LNCAP (cell line): ENCODE data around the gene SCAANT1.

Experiments used
- TF ChIP-seq, protein P1 (sequence below): fragments of 450-650 bp; IDR thresholded peaks from 2 replicates; pipeline ENCODE4 v1.5.1; 2017; ENCODE audit warnings: mild to moderate bottlenecking

SCAANT1 gene

DNA sequence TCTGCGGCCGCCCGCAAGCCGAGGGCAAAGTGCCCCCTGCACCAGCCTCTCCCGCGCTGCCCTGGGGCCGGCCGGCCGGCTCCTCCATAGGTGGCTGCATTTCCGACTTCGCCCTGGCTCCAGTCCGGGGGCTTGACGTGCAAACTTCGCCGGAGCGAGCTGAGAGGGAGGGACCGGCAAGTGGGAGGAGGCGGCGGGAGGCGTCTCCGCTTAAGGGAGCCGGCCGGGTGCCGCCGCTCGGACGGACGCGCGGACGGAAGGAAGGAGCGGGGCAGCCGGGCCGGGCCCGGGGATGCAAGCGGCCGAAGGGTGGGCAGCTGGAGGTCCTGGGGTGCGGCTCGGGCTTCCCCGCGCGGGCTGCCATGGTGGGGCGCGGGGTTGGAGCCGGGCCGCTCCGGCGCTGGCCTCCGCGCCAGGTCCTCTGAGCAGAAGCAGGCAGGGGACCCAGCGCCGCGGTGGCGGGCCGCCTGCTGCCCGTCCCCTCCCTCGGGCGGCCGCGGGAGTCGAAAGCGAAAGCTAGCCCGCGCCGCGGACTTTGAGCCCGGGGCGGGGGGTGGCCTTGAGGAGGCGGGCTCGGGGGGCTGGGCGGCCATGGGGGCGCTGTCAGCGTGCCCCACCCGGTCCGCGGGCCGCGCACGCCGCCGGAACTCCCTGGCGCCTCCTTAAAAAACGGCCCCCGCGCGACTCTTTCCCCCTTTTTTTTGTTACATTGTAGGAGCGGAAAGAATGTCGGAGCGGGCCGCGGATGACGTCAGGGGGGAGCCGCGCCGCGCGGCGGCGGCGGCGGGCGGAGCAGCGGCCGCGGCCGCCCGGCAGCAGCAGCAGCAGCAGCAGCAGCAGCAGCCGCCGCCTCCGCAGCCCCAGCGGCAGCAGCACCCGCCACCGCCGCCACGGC lies at the start of gene SCAANT1:
TSS of gene SCAANT1 (minus strand) at position 511 of the 895 bp plus-strand sequence.
- TF ChIP-seq, protein P1, sequence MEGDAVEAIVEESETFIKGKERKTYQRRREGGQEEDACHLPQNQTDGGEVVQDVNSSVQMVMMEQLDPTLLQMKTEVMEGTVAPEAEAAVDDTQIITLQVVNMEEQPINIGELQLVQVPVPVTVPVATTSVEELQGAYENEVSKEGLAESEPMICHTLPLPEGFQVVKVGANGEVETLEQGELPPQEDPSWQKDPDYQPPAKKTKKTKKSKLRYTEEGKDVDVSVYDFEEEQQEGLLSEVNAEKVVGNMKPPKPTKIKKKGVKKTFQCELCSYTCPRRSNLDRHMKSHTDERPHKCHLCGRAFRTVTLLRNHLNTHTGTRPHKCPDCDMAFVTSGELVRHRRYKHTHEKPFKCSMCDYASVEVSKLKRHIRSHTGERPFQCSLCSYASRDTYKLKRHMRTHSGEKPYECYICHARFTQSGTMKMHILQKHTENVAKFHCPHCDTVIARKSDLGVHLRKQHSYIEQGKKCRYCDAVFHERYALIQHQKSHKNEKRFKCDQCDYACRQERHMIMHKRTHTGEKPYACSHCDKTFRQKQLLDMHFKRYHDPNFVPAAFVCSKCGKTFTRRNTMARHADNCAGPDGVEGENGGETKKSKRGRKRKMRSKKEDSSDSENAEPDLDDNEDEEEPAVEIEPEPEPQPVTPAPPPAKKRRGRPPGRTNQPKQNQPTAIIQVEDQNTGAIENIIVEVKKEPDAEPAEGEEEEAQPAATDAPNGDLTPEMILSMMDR, result 0 out of 2 replicates have a peak, but pooled peaks have one; percentile 9

DNA sequence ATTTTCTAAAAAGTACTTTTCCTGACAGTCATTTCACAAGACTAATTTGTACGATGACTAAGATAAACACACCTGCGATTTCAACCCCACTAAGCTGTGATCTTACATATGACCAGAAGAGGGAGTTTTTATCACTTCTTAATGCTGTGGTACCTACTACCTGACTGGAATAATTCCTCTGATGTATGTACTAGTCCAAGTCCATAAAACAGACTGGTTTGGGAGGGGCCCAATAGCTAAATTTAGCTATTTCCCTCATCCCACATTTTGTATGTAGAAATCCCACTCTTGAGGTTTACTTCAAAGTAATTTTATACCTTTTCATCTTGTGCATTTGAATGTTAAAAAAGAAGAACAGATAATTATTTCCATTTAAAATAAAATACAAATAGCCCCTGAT lies 49.7 kb upstream of the SCAANT1 start:
- TF ChIP-seq, protein P1, result peak; percentile 63

DNA sequence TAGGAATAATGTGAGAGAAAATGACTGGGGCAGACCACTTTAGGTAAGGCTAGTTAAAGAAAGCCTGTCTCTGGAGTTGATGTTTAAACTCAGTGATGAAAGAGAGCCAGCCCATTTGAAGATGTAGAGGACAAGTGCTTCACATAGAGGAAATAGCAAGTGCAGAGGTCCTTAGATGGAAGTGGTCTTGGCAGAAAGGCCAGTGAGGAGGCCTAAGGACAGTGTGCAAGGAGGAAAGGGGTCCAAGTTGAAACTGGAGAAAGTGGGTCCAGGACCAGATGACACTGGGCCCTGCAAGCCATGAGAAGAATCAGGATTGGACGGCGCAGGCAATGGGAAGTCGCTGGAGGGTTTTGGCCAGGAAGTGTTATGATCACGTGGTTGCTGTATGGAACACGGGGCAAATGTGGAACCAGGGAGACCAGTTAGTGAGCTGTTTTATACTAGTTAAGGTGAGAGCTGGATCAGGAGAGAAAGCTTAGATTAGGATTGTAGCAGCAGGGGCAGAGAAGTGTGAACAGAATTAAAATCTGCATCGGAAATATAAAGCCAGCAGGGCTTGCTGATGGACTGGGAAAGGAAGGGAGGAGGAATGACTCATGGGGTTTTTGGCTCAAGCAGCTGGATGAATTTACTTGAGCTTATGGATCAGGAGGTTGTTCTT lies 48.0 kb upstream of the SCAANT1 start:
- TF ChIP-seq, protein P1, result no peak

DNA sequence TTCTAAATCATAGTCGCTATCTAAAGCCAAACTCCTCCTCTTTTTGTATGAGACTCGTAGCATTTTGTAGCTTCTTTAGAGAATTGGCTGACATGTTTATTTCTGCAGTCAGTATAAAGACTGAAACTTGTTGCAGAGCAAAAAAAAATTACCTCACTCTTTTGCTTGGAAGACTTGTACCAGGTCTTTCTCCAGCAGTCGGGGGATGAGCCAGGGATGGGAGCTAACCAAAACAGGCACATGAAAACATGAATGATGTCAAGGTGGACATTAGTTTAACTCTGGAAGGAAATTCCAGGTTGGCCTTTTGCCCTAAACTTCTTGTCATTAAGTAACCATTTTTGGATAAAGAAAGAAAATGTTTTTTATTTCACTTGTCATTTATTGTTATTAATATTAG lies 47.0 kb upstream of the SCAANT1 start:
- TF ChIP-seq, protein P1, result no peak

DNA sequence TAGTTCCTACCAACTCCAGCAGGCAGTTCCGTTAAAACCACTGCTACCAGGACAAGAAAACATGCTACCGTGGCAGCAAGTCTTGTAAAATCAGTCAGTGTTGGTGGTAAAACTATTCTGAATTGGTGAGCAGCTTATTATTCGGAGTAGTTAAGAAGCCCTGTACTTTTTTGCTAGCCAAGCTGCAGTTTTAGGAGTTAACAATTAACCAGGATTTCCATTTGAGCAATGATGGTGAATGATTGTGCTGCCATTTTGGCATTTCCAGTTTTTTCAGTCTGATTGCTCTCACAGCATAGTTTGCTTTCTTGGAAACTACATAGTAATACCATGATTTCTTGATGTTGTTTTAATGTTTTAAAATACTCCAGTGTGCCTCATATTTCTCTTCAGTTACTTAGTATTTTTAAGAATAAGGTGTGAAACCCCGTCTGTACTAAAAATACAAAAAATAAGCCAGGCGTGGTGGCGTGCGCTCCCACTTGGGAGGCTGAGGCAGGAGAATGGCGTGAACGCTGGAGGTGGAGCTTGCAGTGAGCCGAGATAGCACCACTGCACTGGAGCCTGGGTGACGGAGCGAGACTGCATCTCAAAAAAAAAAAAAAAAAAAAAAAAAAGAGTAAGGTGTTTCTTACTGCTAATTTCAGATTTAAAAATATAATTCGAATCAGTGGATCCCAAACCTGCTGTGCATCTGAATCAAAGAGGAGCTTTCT lies 43.8 kb upstream of the SCAANT1 start:
- TF ChIP-seq, protein P1, result no peak

DNA sequence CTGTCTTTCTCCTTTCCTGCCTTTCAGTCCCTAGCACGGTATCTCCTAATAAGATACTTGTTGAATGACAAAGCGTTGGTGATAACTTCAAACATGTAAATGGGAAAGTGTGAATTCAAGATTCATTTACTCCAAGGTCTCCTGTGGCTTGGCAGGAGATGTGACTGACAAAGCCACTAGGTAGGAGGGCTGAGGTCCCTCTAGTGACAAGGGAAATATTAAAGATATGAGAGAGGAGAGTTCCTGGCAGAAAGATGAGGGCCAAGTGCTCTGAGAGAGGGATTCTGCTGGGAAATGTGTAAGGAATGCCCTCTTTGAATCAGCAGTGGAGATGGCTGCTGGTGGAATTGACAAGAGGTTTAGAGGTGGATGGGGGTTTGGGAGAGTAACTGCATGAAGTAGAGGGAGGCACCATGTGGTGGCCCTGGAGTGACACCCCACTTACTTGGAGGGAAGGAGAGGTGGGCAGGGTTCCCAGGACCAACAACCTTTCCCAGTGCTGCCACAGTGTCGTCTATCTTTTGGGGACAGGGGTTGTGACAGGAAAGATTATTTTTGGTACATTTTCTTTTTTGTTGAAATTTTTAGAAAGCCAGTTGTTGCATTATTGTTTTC lies 43.0 kb upstream of the SCAANT1 start:
- TF ChIP-seq, protein P1, result no peak

DNA sequence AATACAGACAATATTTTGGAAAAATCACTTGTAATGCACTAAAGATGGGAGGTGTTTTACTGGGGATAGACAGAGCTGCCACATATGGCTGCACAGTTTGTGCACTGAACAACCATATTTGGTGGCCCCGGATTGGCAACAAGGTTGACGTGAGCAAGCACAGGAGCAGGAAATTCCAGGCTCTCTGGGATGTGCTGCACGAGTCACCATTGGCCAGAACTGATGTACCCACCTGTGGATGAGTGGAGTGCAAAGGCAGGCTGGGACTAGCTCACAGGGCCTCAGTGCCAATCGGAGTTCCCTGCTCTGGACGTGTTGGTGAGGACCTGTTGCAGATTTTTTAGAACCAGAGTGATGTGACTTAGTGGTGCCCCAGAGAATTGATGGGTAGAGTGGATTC lies 42.0 kb upstream of the SCAANT1 start:
- TF ChIP-seq, protein P1, result no peak
